PC-3 (cell line): ENCODE measurements around the gene WFDC1.

Source experiments
- CTCF ChIP-seq: fragments of 300-600 bp; sonication (generic); conservative IDR thresholded peaks from 2 replicates; pipeline ENCODE4 v1.5.1; 2017; ENCODE audit warnings: antibody characterized with exemption, low read depth, mild to moderate bottlenecking, low read length
- EZH2 ChIP-seq: fragments of 300-600 bp; sonication (generic); IDR thresholded peaks from one replicate; pipeline ENCODE4 v1.6.1; 2017; ENCODE audit warnings: antibody characterized with exemption, mild to moderate bottlenecking, low read length; ENCODE audit not compliant: unreplicated experiment

DNA sequence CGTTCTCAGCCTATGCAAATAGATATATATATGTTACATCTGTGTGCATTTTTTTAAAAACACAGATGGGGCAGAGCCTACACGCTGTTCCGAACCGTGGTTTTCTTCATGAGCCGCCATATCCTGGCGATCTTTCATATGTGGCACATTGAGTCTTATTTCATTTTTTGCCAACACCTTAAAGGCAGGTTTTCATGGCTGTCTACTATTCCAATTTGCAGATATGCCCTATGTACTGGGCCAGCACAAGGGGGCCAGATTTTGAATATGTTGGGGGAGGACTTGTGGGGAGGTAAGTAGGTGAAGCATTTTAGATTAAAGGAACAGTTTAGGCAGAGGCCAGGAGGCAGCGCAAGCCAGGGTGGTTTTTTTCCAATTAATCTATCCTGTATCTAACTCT, 16.0 kb downstream of the WFDC1 start:
- TF ChIP-seq CTCF (no peak), EZH2 (no peak)
